Keratinocyte (primary cell): Measurements from ENCODE around the gene SECTM1. TPM values are rescaled to one million over a fixed set of nuclear protein-coding genes. Genes with fewer than 3 reads are reported as not detected.

Experiments used
- DNase-seq: peaks from one replicate; pipeline ENCODE4 v3.0.0-alpha.2; 2011; ENCODE audit warnings: low read depth, missing footprints, low spot score
- FAIRE-seq: peaks from 2 replicates; lab custom pipeline; 2011; peaks lifted over from hg19 to GRCh38; lab: Jason Lieb, UNC
- H2AFZ ChIP-seq: 2 replicates; pipeline ENCODE4 v1.6.0; 2012; ENCODE audit warnings: low read length, control low read depth, inconsistent platforms; ENCODE audit not compliant: control insufficient read depth
- H3K27ac ChIP-seq: 2 replicates; pipeline ENCODE4 v1.5.1; 2011; ENCODE audit warnings: low read length; ENCODE audit not compliant: control insufficient read depth, insufficient read depth
- H3K27me3 ChIP-seq: 3 replicates; pipeline ENCODE4 v1.6.0; 2011; ENCODE audit warnings: low read length; ENCODE audit not compliant: control insufficient read depth, insufficient read depth; ENCODE audit errors: extremely low read depth
- H3K36me3 ChIP-seq, 2 experiments: 2 replicates in 1 of 2; 3 replicates in 1 of 2; pipeline ENCODE4 v1.5.1; 2011; ENCODE audit warnings: low read length in 2 of 2, mild to moderate bottlenecking in 1 of 2; ENCODE audit not compliant: control insufficient read depth in 2 of 2, insufficient read depth in 2 of 2; ENCODE audit errors: extremely low read depth in 1 of 2
- H3K4me1 ChIP-seq: 3 replicates; pipeline ENCODE4 v1.5.1; 2011; ENCODE audit warnings: low read length; ENCODE audit not compliant: control insufficient read depth, insufficient read depth; ENCODE audit errors: extremely low read depth
- H3K4me2 ChIP-seq: 3 replicates; pipeline ENCODE4 v1.6.0; 2011; ENCODE audit warnings: low read depth, low read length; ENCODE audit not compliant: control insufficient read depth, insufficient read depth; ENCODE audit errors: extremely low read depth
- H3K4me3 ChIP-seq, 3 experiments: fragments of 200-600 bp in 1 of 3; sonication (generic) in 1 of 3; 2 replicates in 2 of 3; 3 replicates in 1 of 3; pipeline ENCODE4 v1.5.1; 2011 to 2016; ENCODE audit warnings: low read length in 3 of 3, mild to moderate bottlenecking in 3 of 3, control low read depth in 2 of 3, inconsistent platforms in 1 of 3, low read depth in 1 of 3, mixed read lengths in 1 of 3, mixed run types in 1 of 3, moderate library complexity in 1 of 3; ENCODE audit not compliant: control insufficient read depth in 2 of 3, insufficient read depth in 2 of 3; ENCODE audit errors: extremely low read depth in 1 of 3
- H3K79me2 ChIP-seq: 2 replicates; pipeline ENCODE4 v1.6.0; 2012; ENCODE audit warnings: low read length; ENCODE audit not compliant: control insufficient read depth, insufficient read depth
- H3K9ac ChIP-seq: 3 replicates; pipeline ENCODE4 v1.6.0; 2011; ENCODE audit warnings: low read length; ENCODE audit not compliant: control insufficient read depth, insufficient read depth; ENCODE audit errors: extremely low read depth
- H3K9me1 ChIP-seq: 3 replicates; pipeline ENCODE4 v1.6.0; 2011; ENCODE audit warnings: low read length; ENCODE audit not compliant: control insufficient read depth, insufficient read depth; ENCODE audit errors: extremely low read depth
- H3K9me3 ChIP-seq: 2 replicates; pipeline ENCODE4 v1.5.1; 2012; ENCODE audit warnings: low read depth, low read length; ENCODE audit not compliant: control insufficient read depth
- H4K20me1 ChIP-seq: 3 replicates; pipeline ENCODE4 v1.6.0; 2011; ENCODE audit warnings: low read length; ENCODE audit not compliant: control insufficient read depth, insufficient read depth; ENCODE audit errors: extremely low read depth
- CTCF ChIP-seq, 3 experiments: IDR thresholded peaks in 1 of 3; conservative IDR thresholded peaks in 1 of 3; optimal IDR thresholded peaks in 1 of 3; 2 replicates in 2 of 3; 3 replicates in 1 of 3; pipeline versions ENCODE3 to v1.5.1; 2011; ENCODE audit warnings: low read length in 3 of 3, mild to moderate bottlenecking in 3 of 3, moderate library complexity in 2 of 3, control low read depth in 1 of 3, inconsistent platforms in 1 of 3; ENCODE audit not compliant: insufficient read depth in 2 of 3; ENCODE audit errors: extremely low read depth in 1 of 3
- EZH2 ChIP-seq: IDR thresholded peaks from one replicate; pipeline ENCODE4 v1.6.1; 2012; ENCODE audit warnings: inconsistent platforms, mild to moderate bottlenecking, low read length, moderate library complexity
- dilution Hi-C: fragments of 300-500 bp; cut with MboI; formaldehyde crosslinking; loops from one replicate; pipeline ENCODE4 v1.7.0; 2020; ENCODE audit warnings: low sequenced_read_pairs; ENCODE audit not compliant: extremely low pct_ligation_motif_present
- polyA plus RNA-seq, 5 experiments: library from polyadenylated mRNA; depleted of rRNA in 3 of 5; stranded (reverse) in 3 of 5; stranded (forward) in 1 of 5; unstranded in 1 of 5; fragments of >200 nt; gene quantifications; 1 replicate in 1 of 5; 2 replicates in 3 of 5; 3 replicates in 1 of 5; pipeline versions ENCODE4 v1.2.1 to v1.2.3, GENCODE V29; 2011 to 2012; ENCODE audit warnings: missing spikeins in 2 of 5, low read depth in 1 of 5, low replicate concordance in 1 of 5

Gene SECTM1
- polyA plus RNA-seq, 1 donor (not counting 4 experiments of a cell fraction or from before 2014, with no cell fraction given): 2.0 TPM

GRCh38 chr17:82324566-82325285 is 8.8 kb downstream of the SECTM1 start:
- H3K4me2 ChIP-seq: no peak overlapping the region
- FAIRE-seq (no peak), DNase-seq (no peak)
- dilution Hi-C loops: no loop called here
- no peaks in the 10 kb centered on the region for H3K36me3 ChIP-seq
- H2AFZ ChIP-seq: no peak overlapping the region
- H3K9me3 ChIP-seq: no peaks in the 10 kb centered on the region
- no peak for TF ChIP-seq EZH2
- TF ChIP-seq CTCF (optimal IDR thresholded peaks at IDR 0.05 in 1 of 3, IDR thresholded peaks at IDR 0.05 in 1 of 3, conservative IDR thresholded peaks at IDR 0.05 in 1 of 3; ENCODE audit: extremely low read depth in 1 of 3, insufficient read depth in 2 of 3, low read length in 3 of 3): no peak
- peaks cover 2% of the 10 kb centered on the region for H3K9me1 ChIP-seq
- H3K27ac ChIP-seq: no peak overlapping the region
- no peaks in the 10 kb centered on the region for H3K79me2 ChIP-seq
- H3K4me1 ChIP-seq: peaks cover 13% of the 10 kb centered on the region
- H4K20me1 ChIP-seq: peaks cover 3% of the 10 kb centered on the region
- H3K4me3 ChIP-seq: no peak overlapping the region
- H3K9ac ChIP-seq: no peak overlapping the region
- peaks cover 26% of the 10 kb centered on the region for H3K27me3 ChIP-seq

- H2AFZ ChIP-seq: no peak overlapping the region
- H3K79me2 ChIP-seq: no peaks in the 10 kb centered on the region
- H3K36me3 ChIP-seq: no peaks in the 10 kb centered on the region
- no peak for FAIRE-seq
- H3K27me3 ChIP-seq: peaks cover 22% of the 10 kb centered on the region
- H3K4me1 ChIP-seq: peaks cover 13% of the 10 kb centered on the region
- H3K27ac ChIP-seq: no peak overlapping the region
- H3K9me3 ChIP-seq: peaks cover 10% of the 10 kb centered on the region
- no peak for DNase-seq
- H3K4me2 ChIP-seq: no peak overlapping the region
- no peak for TF ChIP-seq EZH2
- TF ChIP-seq CTCF (optimal IDR thresholded peaks at IDR 0.05 in 1 of 3, IDR thresholded peaks at IDR 0.05 in 1 of 3, conservative IDR thresholded peaks at IDR 0.05 in 1 of 3; ENCODE audit: extremely low read depth in 1 of 3, insufficient read depth in 2 of 3, low read length in 3 of 3): no peak
- no peak overlapping the region for H3K4me3 ChIP-seq
- dilution Hi-C loops: no loop called here
- peaks cover 3% of the 10 kb centered on the region for H4K20me1 ChIP-seq
- no peak overlapping the region for H3K9ac ChIP-seq
- peaks cover 2% of the 10 kb centered on the region for H3K9me1 ChIP-seq
These were observed 9.9 kb downstream of the SECTM1 start for GRCh38 chr17:82323514-82324234.
